ENCODE measurements around the gene APBA2.

- TF ChIP-seq CTCF (IDR thresholded peaks at IDR 0.05) (no peak), POLR2A (IDR thresholded peaks at IDR 0.05) (no peak)
Measured at GRCh38 chr15:29129221-29129620, 243.4 kb downstream of the APBA2 start.
